ENCODE measurements around the gene CUL4A. TPM values are rescaled to one million over a fixed set of nuclear protein-coding genes. Genes with fewer than 3 reads are reported as not detected.

The CUL4A gene
- total and polyA plus RNA-seq, 10 donors: 24.4 to 99.3 (median 63.9) TPM

DNA sequence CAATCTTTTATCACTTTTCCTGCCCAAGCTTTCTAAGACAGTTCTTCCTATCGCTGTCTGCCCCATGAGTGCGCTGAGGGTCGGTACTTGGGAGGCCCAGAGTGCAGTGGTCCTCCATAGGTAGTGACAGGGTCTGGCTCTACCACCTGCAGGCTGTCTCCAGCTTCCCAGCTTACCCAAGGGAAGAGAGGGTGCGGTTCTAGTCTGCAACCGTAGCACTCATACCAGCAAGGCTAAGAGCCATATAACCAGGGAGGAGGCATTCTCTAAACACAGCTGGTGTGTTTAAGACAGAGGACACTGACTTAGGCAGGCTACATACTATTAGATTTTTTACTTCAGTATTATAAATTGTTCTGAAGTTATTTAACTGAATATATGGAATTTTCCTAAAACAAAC lies 42.7 kb upstream of the CUL4A start:
- Histone ChIP-seq H3K4me3 (no peak overlapping the region), H3K27me3 (replicated peaks in 1 of 7) (peaks cover 0 to 10% (median 3%) of the 10 kb centered on the region in 7 donors), H3K36me3 (peaks cover 0 to 18% (median 3%) of the 10 kb centered on the region in 6 donors), H3K27ac (no peak overlapping the region), H3K9me3 (peaks cover 0 to 11% (median 0%) of the 10 kb centered on the region in 8 donors), H3K4me1 (peaks cover 0 to 22% (median 6%) of the 10 kb centered on the region in 6 donors)
- DNase-seq: no peak
- 75 to 89% (median 79%) methylated on average over 5 of the region's 5 CpGs for WGBS, 5 donors
- intact Hi-C loops (cut with DNase I; ENCODE audit: low total_unique reads): no loop called here
- TF ChIP-seq CTCF (IDR thresholded peaks at IDR 0.05 in 8 of 11, conservative IDR thresholded peaks at IDR 0.05 in 3 of 11): no peak
- no peak for TF ChIP-seq POLR2A (IDR thresholded peaks at IDR 0.05)
- no peak for TF ChIP-seq POLR2AphosphoS5 (IDR thresholded peaks at IDR 0.05)

- peaks cover 0 to 26% (median 6%) of the 10 kb centered on the region in 6 donors for H3K4me1 ChIP-seq
- TF ChIP-seq POLR2AphosphoS5 (IDR thresholded peaks at IDR 0.05) (no peak), CTCF (IDR thresholded peaks at IDR 0.05 in 8 of 11, conservative IDR thresholded peaks at IDR 0.05 in 3 of 11) (no peak), POLR2A (IDR thresholded peaks at IDR 0.05) (no peak)
- peaks cover 0 to 11% (median 0%) of the 10 kb centered on the region in 8 donors for H3K9me3 ChIP-seq
- WGBS, 5 donors: 82 to 90% (median 86%) methylated on average over 10 of the region's 10 CpGs
- peaks cover 0 to 23% (median 4%) of the 10 kb centered on the region in 6 donors for H3K36me3 ChIP-seq
- no peak overlapping the region for H3K27ac ChIP-seq
- no peak for DNase-seq
- no peak overlapping the region for H3K4me3 ChIP-seq
- H3K27me3 ChIP-seq (replicated peaks in 1 of 7): peaks cover 0 to 10% (median 3%) of the 10 kb centered on the region in 7 donors
- intact Hi-C loops (cut with DNase I; ENCODE audit: low total_unique reads): no loop called here
Observed at GRCh38 chr13:113167155-113167554, 42.3 kb upstream of the CUL4A start.

DNA sequence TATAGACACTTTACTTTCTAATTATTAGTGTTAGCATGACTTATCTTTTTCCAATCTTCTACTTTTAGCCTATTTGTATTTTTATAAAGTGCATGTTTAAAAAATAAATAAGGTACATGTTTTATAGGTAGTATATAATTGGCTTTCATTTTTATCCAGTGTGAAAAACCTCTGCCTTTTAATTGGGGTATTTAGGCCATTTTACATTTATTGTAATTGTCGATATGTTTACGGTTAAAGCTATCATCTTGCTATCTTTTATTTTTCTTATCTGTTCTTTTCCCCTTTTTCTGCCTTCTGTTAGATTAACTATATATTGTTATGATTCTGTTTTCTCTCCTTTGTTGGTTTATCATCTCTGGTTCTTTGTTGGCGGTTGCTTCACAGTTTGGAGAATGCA lies 41.8 kb upstream of the CUL4A start:
- DNase-seq: no peak
- intact Hi-C loops (cut with DNase I; ENCODE audit: low total_unique reads): no loop called here

More for the DNA sequence above, 41.8 kb upstream of the CUL4A start:
- H3K9me3 ChIP-seq: peaks cover 0 to 11% (median 0%) of the 10 kb centered on the region in 8 donors
- TF ChIP-seq CTCF (IDR thresholded peaks at IDR 0.05 in 8 of 11, conservative IDR thresholded peaks at IDR 0.05 in 3 of 11): no peak
- no peak for TF ChIP-seq POLR2A (IDR thresholded peaks at IDR 0.05)
- no peak for TF ChIP-seq POLR2AphosphoS5 (IDR thresholded peaks at IDR 0.05)
- H3K36me3 ChIP-seq: peaks cover 0 to 27% (median 5%) of the 10 kb centered on the region in 6 donors
- H3K4me1 ChIP-seq: peaks cover 0 to 28% (median 6%) of the 10 kb centered on the region in 6 donors
- no peak overlapping the region for H3K4me3 ChIP-seq
- 95 to 99% (median 96%) methylated on average over 3 of the region's 3 CpGs for WGBS, 5 donors
- H3K27me3 ChIP-seq (replicated peaks in 1 of 7): peaks cover 0 to 9% (median 3%) of the 10 kb centered on the region in 7 donors
- no peak overlapping the region for H3K27ac ChIP-seq
